Right atrium auricular region (tissue), 2 donors: Measurements from ENCODE around the gene CACNA1B. TPM values are rescaled to one million over a fixed set of nuclear protein-coding genes. Genes with fewer than 3 reads are reported as not detected.

ENCODE experiments used
- DNase-seq: peaks from one replicate; pipeline ENCODE4 v3.0.0-alpha.2; 2019; ENCODE audit warnings: low spot score
- H3K27ac ChIP-seq, 2 donors: fragments of 200-600 bp; sonication (generic); 1 replicate in 1 of 2; 2 replicates in 1 of 2; pipeline ENCODE4 v1.5.1; 2016 to 2019
- H3K27me3 ChIP-seq, 2 donors: fragments of 200-600 bp; sonication (generic); one replicate each; pipeline versions ENCODE4 v1.5.1 to v1.6.0; 2017 to 2019
- H3K36me3 ChIP-seq: fragments of 200-600 bp; sonication (generic); one replicate; pipeline ENCODE4 v1.5.1; 2016
- H3K4me1 ChIP-seq, 2 donors: fragments of 200-600 bp; sonication (generic); one replicate each; pipeline versions ENCODE4 v1.5.1 to v1.6.0; 2017 to 2019
- H3K4me3 ChIP-seq, 2 donors: fragments of 200-600 bp; sonication (generic); 1 replicate in 1 of 2; 2 replicates in 1 of 2; pipeline ENCODE4 v1.5.1; 2017 to 2019; ENCODE audit warnings: mild to moderate bottlenecking in 1 of 2, moderate library complexity in 1 of 2
- H3K9me3 ChIP-seq, 2 donors: fragments of 200-600 bp; sonication (generic); one replicate each; pipeline ENCODE4 v1.5.1; 2019
- CTCF ChIP-seq, 2 donors: fragments of 200-600 bp; sonication (generic); IDR thresholded peaks; one replicate each; pipeline ENCODE4 v1.5.1; 2019; ENCODE audit warnings: antibody characterized with exemption in 2 of 2
- total RNA-seq, 2 donors: library from RNA; depleted of rRNA; stranded (reverse); fragments of >200 nt; gene quantifications; one replicate each; pipeline ENCODE4 v1.1.0, GENCODE V29; 2016

CACNA1B gene
- total RNA-seq, 2 donors from 2014 or later, result 0.04 to 0.41 TPM

- no peak for TF ChIP-seq CTCF (IDR thresholded peaks at IDR 0.05)
- Histone ChIP-seq H3K36me3 (no peaks in the 10 kb centered on the region), H3K4me1 (no peaks in the 10 kb centered on the region), H3K27ac (no peak overlapping the region), H3K27me3 (no peaks in the 10 kb centered on the region), H3K4me3 (no peak overlapping the region), H3K9me3 (no peaks in the 10 kb centered on the region)
- no peak for DNase-seq
These were observed 218.9 kb downstream of the CACNA1B start for GRCh38 chr9:138096519-138096845.

- H3K36me3 ChIP-seq, result no peaks in the 10 kb centered on the region
- DNase-seq, result no peak
- H3K4me3 ChIP-seq, result no peak overlapping the region
- no peaks in the 10 kb centered on the region for H3K4me1 ChIP-seq
- H3K27me3 ChIP-seq, result no peaks in the 10 kb centered on the region
- H3K27ac ChIP-seq, result no peak overlapping the region
- no peaks in the 10 kb centered on the region for H3K9me3 ChIP-seq
- TF ChIP-seq CTCF (IDR thresholded peaks at IDR 0.05), result no peak
These were observed 220.0 kb downstream of the CACNA1B start for GRCh38 chr9:138097501-138097991.

- Histone ChIP-seq H3K27ac (no peak overlapping the region), H3K9me3 (no peaks in the 10 kb centered on the region), H3K4me1 (no peaks in the 10 kb centered on the region), H3K4me3 (no peak overlapping the region), H3K27me3 (no peaks in the 10 kb centered on the region), H3K36me3 (no peaks in the 10 kb centered on the region)
- no peak for TF ChIP-seq CTCF (IDR thresholded peaks at IDR 0.05)
- no peak for DNase-seq
These were observed 220.7 kb downstream of the CACNA1B start for GRCh38 chr9:138098116-138098907.

- no peak overlapping the region for H3K27ac ChIP-seq
- DNase-seq, result no peak
- no peaks in the 10 kb centered on the region for H3K27me3 ChIP-seq
- H3K9me3 ChIP-seq, result no peaks in the 10 kb centered on the region
- H3K36me3 ChIP-seq, result no peaks in the 10 kb centered on the region
- no peak for TF ChIP-seq CTCF (IDR thresholded peaks at IDR 0.05)
- H3K4me3 ChIP-seq, result no peak overlapping the region
- H3K4me1 ChIP-seq, result no peaks in the 10 kb centered on the region
These were observed 221.6 kb downstream of the CACNA1B start for GRCh38 chr9:138098908-138099791.

GRCh38 chr9:138099803-138100598, 222.4 kb downstream of the CACNA1B start:
- H3K4me3 ChIP-seq, result no peak overlapping the region
- DNase-seq, result no peak
- no peak overlapping the region for H3K27ac ChIP-seq
- TF ChIP-seq CTCF (IDR thresholded peaks at IDR 0.05), result no peak
- H3K36me3 ChIP-seq, result no peaks in the 10 kb centered on the region
- H3K27me3 ChIP-seq, result no peaks in the 10 kb centered on the region
- H3K9me3 ChIP-seq, result no peaks in the 10 kb centered on the region
- H3K4me1 ChIP-seq, result no peaks in the 10 kb centered on the region
